ENCODE measurements around the gene FAM227B.

DNA sequence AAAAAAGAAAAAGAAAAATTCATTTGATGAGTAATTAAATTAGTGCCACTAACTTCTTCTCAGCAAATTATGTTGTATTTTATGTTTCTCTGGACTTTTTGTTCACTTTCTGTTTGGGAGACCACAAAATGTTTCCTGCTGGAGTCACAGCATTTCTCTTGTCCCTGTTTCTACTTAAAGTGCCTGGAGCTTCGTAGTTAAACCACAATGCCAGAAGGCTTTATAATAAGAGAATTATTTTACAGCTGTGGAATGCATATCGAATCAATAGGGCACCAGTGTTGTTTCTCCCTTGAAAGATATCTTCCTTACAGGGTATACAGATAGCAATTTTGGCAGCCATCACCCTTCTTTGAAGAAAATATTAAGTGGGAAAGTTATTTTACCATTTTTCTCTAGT lies 3.4 kb upstream of the FAM227B start:
- TF ChIP-seq, protein P1, sequence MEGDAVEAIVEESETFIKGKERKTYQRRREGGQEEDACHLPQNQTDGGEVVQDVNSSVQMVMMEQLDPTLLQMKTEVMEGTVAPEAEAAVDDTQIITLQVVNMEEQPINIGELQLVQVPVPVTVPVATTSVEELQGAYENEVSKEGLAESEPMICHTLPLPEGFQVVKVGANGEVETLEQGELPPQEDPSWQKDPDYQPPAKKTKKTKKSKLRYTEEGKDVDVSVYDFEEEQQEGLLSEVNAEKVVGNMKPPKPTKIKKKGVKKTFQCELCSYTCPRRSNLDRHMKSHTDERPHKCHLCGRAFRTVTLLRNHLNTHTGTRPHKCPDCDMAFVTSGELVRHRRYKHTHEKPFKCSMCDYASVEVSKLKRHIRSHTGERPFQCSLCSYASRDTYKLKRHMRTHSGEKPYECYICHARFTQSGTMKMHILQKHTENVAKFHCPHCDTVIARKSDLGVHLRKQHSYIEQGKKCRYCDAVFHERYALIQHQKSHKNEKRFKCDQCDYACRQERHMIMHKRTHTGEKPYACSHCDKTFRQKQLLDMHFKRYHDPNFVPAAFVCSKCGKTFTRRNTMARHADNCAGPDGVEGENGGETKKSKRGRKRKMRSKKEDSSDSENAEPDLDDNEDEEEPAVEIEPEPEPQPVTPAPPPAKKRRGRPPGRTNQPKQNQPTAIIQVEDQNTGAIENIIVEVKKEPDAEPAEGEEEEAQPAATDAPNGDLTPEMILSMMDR (conservative IDR thresholded peaks at IDR 0.05; ENCODE audit: low read length), result no peak
- no peak for TF ChIP-seq EZH2phosphoT487 (IDR thresholded peaks at IDR 0.05; ENCODE audit: borderline replicate concordance)

All from Loucy (cell line).